ENCODE measurements around the gene LIN7B.

The LIN7B gene

GRCh38 chr19:49085020-49085867 is 28.9 kb upstream of the LIN7B start, which contains the start of gene SNRNP70 (continued):
- TF ChIP-seq PATZ1 (tag by site-specific recombination; IDR thresholded peaks at IDR 0.05) (peak; percentile 91), ZNF404 (tag by site-specific recombination; IDR thresholded peaks at IDR 0.05) (no peak), ZNF302 (tag by site-specific recombination; IDR thresholded peaks at IDR 0.05; ENCODE audit: low read depth) (0 out of 2 replicates have a peak, but pooled peaks have one; percentile 23), ZNF324 (tag by site-specific recombination; IDR thresholded peaks at IDR 0.05) (peak; percentile 85; the same call in 1 of the 2 replicates), ZNF19 (tag by site-specific recombination; IDR thresholded peaks at IDR 0.05; ENCODE audit: low read depth) (no peak), ZNF473 (tag by site-specific recombination; IDR thresholded peaks at IDR 0.05) (no peak), ZSCAN16 (tag by site-specific recombination; IDR thresholded peaks at IDR 0.05) (peak; percentile 67; the same call in 1 of the 2 replicates), ZNF488 (tag by site-specific recombination; IDR thresholded peaks at IDR 0.05) (no peak; the same call in 1 of the 2 replicates), GLIS2 (tag by site-specific recombination; IDR thresholded peaks at IDR 0.05) (peak; percentile 98), ZNF555 (tag by site-specific recombination; conservative IDR thresholded peaks at IDR 0.05) (no peak), ZNF623 (tag by site-specific recombination; IDR thresholded peaks at IDR 0.05) (0 out of 2 replicates have a peak, but pooled peaks have one; percentile 23), PRDM6 (tag by site-specific recombination; IDR thresholded peaks at IDR 0.05) (no peak), ZBTB7A (tag by site-specific recombination; IDR thresholded peaks at IDR 0.05; ENCODE audit: low read depth) (no peak), YY1 (tag by site-specific recombination; IDR thresholded peaks at IDR 0.05) (no peak; the same call in 1 of the 2 replicates), ZNF274 (IDR thresholded peaks at IDR 0.05; ENCODE audit: low read length) (no peak), ZNF274 (tag by site-specific recombination; IDR thresholded peaks at IDR 0.05; ENCODE audit: borderline replicate concordance) (no peak; the same call in 1 of the 2 replicates), ZNF26 (tag by site-specific recombination; IDR thresholded peaks at IDR 0.05) (no peak), ZNF416 (tag by site-specific recombination; IDR thresholded peaks at IDR 0.05) (peak; percentile 46; the same call in 1 of the 2 replicates), ZNF529 (tag by site-specific recombination; IDR thresholded peaks at IDR 0.05; ENCODE audit: insufficient replicate concordance) (no peak), ZBTB21 (tag by site-specific recombination; IDR thresholded peaks at IDR 0.05) (peak; percentile 67), KLF1 (tag by site-specific recombination; IDR thresholded peaks at IDR 0.05) (peak; percentile 70), ZNF660 (tag by site-specific recombination; IDR thresholded peaks at IDR 0.05) (peak; percentile 38), TRIM28 (IDR thresholded peaks at IDR 0.05; ENCODE audit: borderline replicate concordance, low read length) (0 out of 2 replicates have a peak, but pooled peaks have one; percentile 32), SALL2 (tag by site-specific recombination; IDR thresholded peaks at IDR 0.05; ENCODE audit: borderline replicate concordance) (no peak), ZXDB (tag by site-specific recombination; IDR thresholded peaks at IDR 0.05) (peak; percentile 99), ZNF776 (tag by site-specific recombination; IDR thresholded peaks at IDR 0.05; ENCODE audit: borderline replicate concordance) (no peak), HIC1 (tag by site-specific recombination; IDR thresholded peaks at IDR 0.05) (peak; percentile 99), ZNF423 (tag by site-specific recombination; IDR thresholded peaks at IDR 0.05) (0 out of 2 replicates have a peak, but pooled peaks have one; percentile 36), ZNF311 (tag by site-specific recombination; IDR thresholded peaks at IDR 0.05; ENCODE audit: borderline replicate concordance) (no peak), ZNF596 (tag by site-specific recombination; IDR thresholded peaks at IDR 0.05) (no peak)

All from HEK293 (cell line).